ENCODE results near the gene EPGN.

The EPGN gene, protein sequence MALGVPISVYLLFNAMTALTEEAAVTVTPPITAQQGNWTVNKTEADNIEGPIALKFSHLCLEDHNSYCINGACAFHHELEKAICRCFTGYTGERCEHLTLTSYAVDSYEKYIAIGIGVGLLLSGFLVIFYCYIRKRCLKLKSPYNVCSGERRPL
- long read RNA-seq = 0 reads

DNA sequence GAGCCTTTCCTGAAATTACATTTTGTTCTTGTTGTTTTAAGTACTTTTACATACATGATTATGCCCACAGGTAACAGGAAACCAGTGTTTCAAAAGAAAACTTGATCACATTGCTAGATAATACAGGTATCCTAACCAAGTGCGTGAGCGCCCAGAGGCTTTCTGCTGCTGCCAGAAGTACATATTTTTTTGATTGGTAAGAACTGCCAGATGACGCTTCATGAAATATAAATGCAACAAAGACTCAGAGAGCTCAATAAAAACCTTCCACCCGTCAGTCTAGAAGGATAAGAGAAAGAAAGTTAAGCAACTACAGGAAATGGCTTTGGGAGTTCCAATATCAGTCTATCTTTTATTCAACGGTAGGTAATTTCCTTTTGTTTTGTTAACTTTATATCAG lies at the start of gene EPGN:
EPGN (plus strand) TSS at position 256 of the 400 bp plus-strand sequence; CDS start at position 320, 64 bp downstream.
- no peak within 1 kb of the TSS for H3K4me3 ChIP-seq (replicated peaks; ENCODE audit: insufficient read depth, low read length)
- no peak within 1 kb of the TSS for H3K27ac ChIP-seq (replicated peaks)
- H3K27me3 ChIP-seq (ENCODE audit: insufficient read depth, poor library complexity, severe bottlenecking) = no peaks in the 10 kb centered on the region
- DNase-seq (ENCODE audit: low read depth in 1 of 2, low spot score in 1 of 2) = no peak
- TF ChIP-seq, protein P1, sequence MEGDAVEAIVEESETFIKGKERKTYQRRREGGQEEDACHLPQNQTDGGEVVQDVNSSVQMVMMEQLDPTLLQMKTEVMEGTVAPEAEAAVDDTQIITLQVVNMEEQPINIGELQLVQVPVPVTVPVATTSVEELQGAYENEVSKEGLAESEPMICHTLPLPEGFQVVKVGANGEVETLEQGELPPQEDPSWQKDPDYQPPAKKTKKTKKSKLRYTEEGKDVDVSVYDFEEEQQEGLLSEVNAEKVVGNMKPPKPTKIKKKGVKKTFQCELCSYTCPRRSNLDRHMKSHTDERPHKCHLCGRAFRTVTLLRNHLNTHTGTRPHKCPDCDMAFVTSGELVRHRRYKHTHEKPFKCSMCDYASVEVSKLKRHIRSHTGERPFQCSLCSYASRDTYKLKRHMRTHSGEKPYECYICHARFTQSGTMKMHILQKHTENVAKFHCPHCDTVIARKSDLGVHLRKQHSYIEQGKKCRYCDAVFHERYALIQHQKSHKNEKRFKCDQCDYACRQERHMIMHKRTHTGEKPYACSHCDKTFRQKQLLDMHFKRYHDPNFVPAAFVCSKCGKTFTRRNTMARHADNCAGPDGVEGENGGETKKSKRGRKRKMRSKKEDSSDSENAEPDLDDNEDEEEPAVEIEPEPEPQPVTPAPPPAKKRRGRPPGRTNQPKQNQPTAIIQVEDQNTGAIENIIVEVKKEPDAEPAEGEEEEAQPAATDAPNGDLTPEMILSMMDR (IDR thresholded peaks at IDR 0.05; ENCODE audit: insufficient read depth, low read length) = no peak
- TF ChIP-seq POLR2AphosphoS5 (IDR thresholded peaks at IDR 0.05; ENCODE audit: low read depth) = no peak
- TF ChIP-seq SPI1 (IDR thresholded peaks at IDR 0.05; ENCODE audit: borderline replicate concordance, low read depth) = no peak
- TF ChIP-seq GABPA (IDR thresholded peaks at IDR 0.05; ENCODE audit: low read depth) = no peak
- TF ChIP-seq, protein P2, sequence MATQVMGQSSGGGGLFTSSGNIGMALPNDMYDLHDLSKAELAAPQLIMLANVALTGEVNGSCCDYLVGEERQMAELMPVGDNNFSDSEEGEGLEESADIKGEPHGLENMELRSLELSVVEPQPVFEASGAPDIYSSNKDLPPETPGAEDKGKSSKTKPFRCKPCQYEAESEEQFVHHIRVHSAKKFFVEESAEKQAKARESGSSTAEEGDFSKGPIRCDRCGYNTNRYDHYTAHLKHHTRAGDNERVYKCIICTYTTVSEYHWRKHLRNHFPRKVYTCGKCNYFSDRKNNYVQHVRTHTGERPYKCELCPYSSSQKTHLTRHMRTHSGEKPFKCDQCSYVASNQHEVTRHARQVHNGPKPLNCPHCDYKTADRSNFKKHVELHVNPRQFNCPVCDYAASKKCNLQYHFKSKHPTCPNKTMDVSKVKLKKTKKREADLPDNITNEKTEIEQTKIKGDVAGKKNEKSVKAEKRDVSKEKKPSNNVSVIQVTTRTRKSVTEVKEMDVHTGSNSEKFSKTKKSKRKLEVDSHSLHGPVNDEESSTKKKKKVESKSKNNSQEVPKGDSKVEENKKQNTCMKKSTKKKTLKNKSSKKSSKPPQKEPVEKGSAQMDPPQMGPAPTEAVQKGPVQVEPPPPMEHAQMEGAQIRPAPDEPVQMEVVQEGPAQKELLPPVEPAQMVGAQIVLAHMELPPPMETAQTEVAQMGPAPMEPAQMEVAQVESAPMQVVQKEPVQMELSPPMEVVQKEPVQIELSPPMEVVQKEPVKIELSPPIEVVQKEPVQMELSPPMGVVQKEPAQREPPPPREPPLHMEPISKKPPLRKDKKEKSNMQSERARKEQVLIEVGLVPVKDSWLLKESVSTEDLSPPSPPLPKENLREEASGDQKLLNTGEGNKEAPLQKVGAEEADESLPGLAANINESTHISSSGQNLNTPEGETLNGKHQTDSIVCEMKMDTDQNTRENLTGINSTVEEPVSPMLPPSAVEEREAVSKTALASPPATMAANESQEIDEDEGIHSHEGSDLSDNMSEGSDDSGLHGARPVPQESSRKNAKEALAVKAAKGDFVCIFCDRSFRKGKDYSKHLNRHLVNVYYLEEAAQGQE (IDR thresholded peaks at IDR 0.05; ENCODE audit: insufficient replicate concordance, low read depth) = no peak

DNA sequence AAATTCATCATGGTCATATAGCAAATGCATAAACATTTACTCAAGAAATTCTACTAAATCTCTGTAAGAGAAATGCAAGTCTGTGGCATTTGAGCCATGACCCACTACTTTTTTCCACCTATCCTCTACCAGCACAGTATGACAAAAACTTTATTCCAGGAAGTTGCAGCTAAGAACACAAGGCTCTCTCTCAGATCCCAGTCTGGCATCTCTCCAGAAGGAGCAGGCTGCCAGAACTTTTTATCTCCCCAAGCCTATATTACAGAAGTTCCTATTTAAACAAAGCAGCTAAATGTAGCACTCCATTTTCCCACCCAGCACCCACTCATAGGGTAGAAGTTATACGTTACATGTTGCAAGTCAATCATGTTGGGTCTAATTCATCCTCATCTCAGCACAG lies 49.3 kb upstream of the EPGN start:
- Histone ChIP-seq H3K27ac (replicated peaks) (no peak overlapping the region), H3K27me3 (ENCODE audit: insufficient read depth, poor library complexity, severe bottlenecking) (no peaks in the 10 kb centered on the region), H3K4me3 (replicated peaks; ENCODE audit: insufficient read depth, low read length) (no peak overlapping the region)
- DNase-seq (ENCODE audit: low read depth in 1 of 2, low spot score in 1 of 2) = no peak
- TF ChIP-seq GABPA (IDR thresholded peaks at IDR 0.05; ENCODE audit: low read depth) = no peak
- TF ChIP-seq, protein P2 (IDR thresholded peaks at IDR 0.05; ENCODE audit: insufficient replicate concordance, low read depth) = no peak
- TF ChIP-seq POLR2AphosphoS5 (IDR thresholded peaks at IDR 0.05; ENCODE audit: low read depth) = no peak
- TF ChIP-seq, protein P1 (IDR thresholded peaks at IDR 0.05; ENCODE audit: insufficient read depth, low read length) = no peak
- no peak for TF ChIP-seq SPI1 (IDR thresholded peaks at IDR 0.05; ENCODE audit: borderline replicate concordance, low read depth)

DNA sequence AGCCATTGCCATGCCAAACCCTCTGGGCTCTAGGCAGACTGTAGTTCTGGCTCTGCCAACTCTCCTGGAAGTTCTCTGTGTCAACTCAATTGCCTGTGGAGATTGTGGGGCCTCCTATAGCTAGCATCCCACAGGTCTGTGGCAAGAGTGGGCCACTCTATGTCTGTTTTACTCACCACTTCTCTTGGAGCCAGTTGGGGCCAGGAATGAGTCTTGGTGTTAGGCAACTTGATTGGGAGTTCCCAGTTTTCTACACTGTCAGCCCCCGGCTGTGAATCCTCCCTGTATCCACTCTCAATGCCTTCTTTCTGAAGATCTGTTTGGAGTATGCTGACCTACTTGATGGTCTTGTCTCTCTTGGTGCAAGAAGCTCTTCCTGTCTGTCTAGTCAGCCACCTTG lies 48.2 kb upstream of the EPGN start:
- DNase-seq (ENCODE audit: low read depth in 1 of 2, low spot score in 1 of 2) = no peak
- Histone ChIP-seq H3K27me3 (ENCODE audit: insufficient read depth, poor library complexity, severe bottlenecking) (no peaks in the 10 kb centered on the region), H3K27ac (replicated peaks) (no peak overlapping the region), H3K4me3 (replicated peaks; ENCODE audit: insufficient read depth, low read length) (no peak overlapping the region)
- TF ChIP-seq, protein P1 (IDR thresholded peaks at IDR 0.05; ENCODE audit: insufficient read depth, low read length) = no peak
- no peak for TF ChIP-seq SPI1 (IDR thresholded peaks at IDR 0.05; ENCODE audit: borderline replicate concordance, low read depth)
- no peak for TF ChIP-seq GABPA (IDR thresholded peaks at IDR 0.05; ENCODE audit: low read depth)
- TF ChIP-seq POLR2AphosphoS5 (IDR thresholded peaks at IDR 0.05; ENCODE audit: low read depth) = no peak
- TF ChIP-seq, protein P2 (IDR thresholded peaks at IDR 0.05; ENCODE audit: insufficient replicate concordance, low read depth) = no peak
